Neural cell (in vitro differentiated cells): ENCODE measurements around the gene ARHGDIB. TPM values are rescaled to one million over a fixed set of nuclear protein-coding genes. Genes with fewer than 3 reads are reported as not detected.

Experiments
- H2AFZ ChIP-seq: fragments of 200-600, 300-800 bp; sonication (generic), shearing (Covaris generic); 2 replicates; pipeline ENCODE4 v1.6.0; 2014; ENCODE audit warnings: low read depth, mild to moderate bottlenecking, antibody characterized with exemption, low read length, moderate library complexity
- H3F3A ChIP-seq: fragments of 200-600 bp; shearing (Covaris generic); 2 replicates; pipeline ENCODE4 v1.6.1; 2016; ENCODE audit warnings: mild to moderate bottlenecking, moderate library complexity, mixed read lengths, antibody characterized with exemption, low read length; ENCODE audit not compliant: insufficient read depth, poor library complexity, severe bottlenecking
- H3K27ac ChIP-seq: fragments of 200-600, 300-800 bp; sonication (generic), shearing (Covaris generic); 2 replicates; pipeline ENCODE4 v1.5.1; 2014; ENCODE audit warnings: mild to moderate bottlenecking, low read length, moderate library complexity
- H3K27me3 ChIP-seq: fragments of 300-800, 200-600 bp; sonication (generic), shearing (Covaris generic); 2 replicates; pipeline ENCODE4 v1.6.0; 2014; ENCODE audit warnings: mild to moderate bottlenecking, low read depth, low read length, moderate library complexity; ENCODE audit not compliant: insufficient read depth
- H3K36me3 ChIP-seq: fragments of 300-800, 200-600 bp; sonication (generic), shearing (Covaris generic); 2 replicates; pipeline ENCODE4 v1.5.1; 2014; ENCODE audit warnings: mild to moderate bottlenecking, antibody characterized with exemption, low read length, moderate library complexity; ENCODE audit not compliant: insufficient read depth
- H3K4me2 ChIP-seq: fragments of 300-800, 200-600 bp; sonication (generic), shearing (Covaris generic); 2 replicates; pipeline ENCODE4 v1.6.0; 2014; ENCODE audit warnings: mild to moderate bottlenecking, low read length
- H3K4me3 ChIP-seq: fragments of 300-800, 200-600 bp; sonication (generic), shearing (Covaris generic); 2 replicates; pipeline ENCODE4 v1.5.1; 2014; ENCODE audit warnings: mild to moderate bottlenecking, low read length, moderate library complexity
- H3K79me2 ChIP-seq: fragments of 200-600 bp; shearing (Covaris generic); replicated peaks from 2 replicates; pipeline ENCODE4 v1.6.0; 2014; ENCODE audit warnings: mild to moderate bottlenecking, low read length, moderate library complexity; ENCODE audit not compliant: insufficient read depth
- H3K9ac ChIP-seq: fragments of 300-800, 200-600 bp; sonication (generic), shearing (Covaris generic); 2 replicates; pipeline ENCODE4 v1.6.1; 2016; ENCODE audit warnings: mild to moderate bottlenecking, low read length, mixed read lengths
- H3K9me2 ChIP-seq: fragments of 200-600 bp; shearing (Covaris generic); 2 replicates; pipeline ENCODE4 v1.6.1; 2016; ENCODE audit warnings: mild to moderate bottlenecking, low read length, mixed read lengths; ENCODE audit not compliant: insufficient read depth
- H3K9me3 ChIP-seq: fragments of 200-600, 300-800 bp; sonication (generic), shearing (Covaris generic); 2 replicates; pipeline ENCODE4 v1.6.1; 2016; ENCODE audit warnings: mild to moderate bottlenecking, mixed run types, low read length, moderate library complexity, mixed read lengths
- H4K20me1 ChIP-seq: fragments of 200-600 bp; shearing (Covaris generic); 2 replicates; pipeline ENCODE4 v1.6.1; 2016; ENCODE audit warnings: mild to moderate bottlenecking, mixed run types; ENCODE audit not compliant: insufficient read depth
- CTCF ChIP-seq: fragments of 450-650 bp; IDR thresholded peaks from 2 replicates; pipeline ENCODE4 v1.5.1; 2014; ENCODE audit warnings: antibody characterized with exemption, mild to moderate bottlenecking, moderate library complexity; ENCODE audit not compliant: poor library complexity, severe bottlenecking
- EP300 ChIP-seq: fragments of 450-650 bp; conservative IDR thresholded peaks from 2 replicates; pipeline ENCODE4 v1.6.1; 2014; ENCODE audit warnings: antibody characterized with exemption, mild to moderate bottlenecking, moderate library complexity; ENCODE audit not compliant: poor library complexity, severe bottlenecking
- EZH2 ChIP-seq: fragments of 200-600, 300-800 bp; shearing (Covaris generic), sonication (generic); IDR thresholded peaks from 2 replicates; pipeline ENCODE4 v1.6.1; 2014; ENCODE audit warnings: antibody characterized with exemption, low read length, borderline replicate concordance, mild to moderate bottlenecking; ENCODE audit not compliant: insufficient read depth, poor library complexity, severe bottlenecking
- MXI1 ChIP-seq: fragments of 450-650 bp; conservative IDR thresholded peaks from 2 replicates; pipeline ENCODE4 v1.6.1; 2014; ENCODE audit warnings: antibody characterized with exemption, mild to moderate bottlenecking; ENCODE audit not compliant: poor library complexity, severe bottlenecking
- POLR2AphosphoS5 ChIP-seq: IDR thresholded peaks from 2 replicates; pipeline ENCODE4 v1.6.1; 2012
- RAD21 ChIP-seq: fragments of 450-650 bp; conservative IDR thresholded peaks from 2 replicates; pipeline ENCODE4 v1.6.1; 2014; ENCODE audit warnings: antibody characterized with exemption, mild to moderate bottlenecking, moderate library complexity
- REST ChIP-seq: IDR thresholded peaks from 2 replicates; pipeline ENCODE4 v1.6.1; 2012; ENCODE audit warnings: borderline replicate concordance
- SMC3 ChIP-seq: fragments of 450-650 bp; conservative IDR thresholded peaks from 2 replicates; pipeline ENCODE4 v1.6.1; 2014; ENCODE audit warnings: antibody characterized with exemption, mild to moderate bottlenecking, moderate library complexity; ENCODE audit not compliant: poor library complexity
- TAF1 ChIP-seq: IDR thresholded peaks from 2 replicates; pipeline ENCODE4 v1.6.1; 2012; ENCODE audit warnings: low read depth
- polyA plus RNA-seq: library from polyadenylated mRNA; depleted of rRNA; stranded (reverse); fragments of >200 nt; gene quantifications from 2 replicates; pipeline ENCODE4 v1.2.3, GENCODE V29; 2014

ARHGDIB gene
- polyA plus RNA-seq, 1 donor from 2014 or later, result 7.7 TPM

DNA sequence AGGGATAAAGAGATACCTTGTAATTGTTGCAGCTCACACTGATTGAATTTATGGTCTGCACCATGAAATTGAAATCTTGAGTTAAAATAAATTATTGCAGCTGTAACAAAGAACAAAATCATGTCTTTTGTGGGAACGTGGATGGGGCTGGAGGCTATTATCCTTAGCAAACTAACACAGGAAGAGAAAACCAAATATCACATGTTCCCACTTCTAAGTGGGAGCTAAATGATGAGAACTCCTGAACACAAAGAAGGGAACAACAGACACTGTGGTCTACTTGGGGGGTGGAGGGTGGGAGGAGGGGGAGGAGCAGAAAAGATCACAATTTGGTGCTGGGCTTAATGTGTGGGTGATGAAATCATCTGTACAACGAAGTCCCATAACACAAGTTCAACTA lies 45.7 kb downstream of the ARHGDIB start:
- no peak overlapping the region for H3K27ac ChIP-seq
- no peak overlapping the region for H3K4me2 ChIP-seq
- no peaks in the 10 kb centered on the region for H4K20me1 ChIP-seq
- no peaks in the 10 kb centered on the region for H3K79me2 ChIP-seq
- H3F3A ChIP-seq, result no peaks in the 10 kb centered on the region
- TF ChIP-seq MXI1, result no peak
- H3K9me3 ChIP-seq, result no peaks in the 10 kb centered on the region
- H3K9ac ChIP-seq, result no peak overlapping the region
- H2AFZ ChIP-seq, result no peak overlapping the region
- no peak overlapping the region for H3K4me3 ChIP-seq
- no peaks in the 10 kb centered on the region for H3K27me3 ChIP-seq
- no peaks in the 10 kb centered on the region for H3K36me3 ChIP-seq
- H3K9me2 ChIP-seq, result no peaks in the 10 kb centered on the region

- no peak overlapping the region for H3K9ac ChIP-seq
- no peak for TF ChIP-seq EP300
- no peak for TF ChIP-seq SMC3
- TF ChIP-seq REST, result no peak
- no peak for TF ChIP-seq POLR2AphosphoS5
- TF ChIP-seq CTCF, result no peak
- TF ChIP-seq EZH2, result no peak
- no peak for TF ChIP-seq MXI1
- no peak for TF ChIP-seq RAD21
- TF ChIP-seq TAF1, result no peak
- no peak overlapping the region for H3K4me2 ChIP-seq
- H3K9me2 ChIP-seq, result no peaks in the 10 kb centered on the region
- no peaks in the 10 kb centered on the region for H3K36me3 ChIP-seq
- H3K4me3 ChIP-seq, result no peak overlapping the region
- no peaks in the 10 kb centered on the region for H3K79me2 ChIP-seq
- H3K27ac ChIP-seq, result no peak overlapping the region
- H4K20me1 ChIP-seq, result no peaks in the 10 kb centered on the region
- H2AFZ ChIP-seq, result no peak overlapping the region
- H3F3A ChIP-seq, result no peaks in the 10 kb centered on the region
- no peaks in the 10 kb centered on the region for H3K27me3 ChIP-seq
- H3K9me3 ChIP-seq, result no peaks in the 10 kb centered on the region
Observed at GRCh38 chr12:14913381-14913781, 48.0 kb downstream of the ARHGDIB start.

- Histone ChIP-seq H3K4me3 (no peak overlapping the region), H3K79me2 (no peaks in the 10 kb centered on the region), H3K27me3 (no peaks in the 10 kb centered on the region), H3K4me2 (no peak overlapping the region), H3K9ac (no peak overlapping the region), H3K9me2 (no peaks in the 10 kb centered on the region), H3F3A (no peaks in the 10 kb centered on the region), H2AFZ (no peak overlapping the region), H3K9me3 (no peaks in the 10 kb centered on the region), H3K27ac (no peak overlapping the region), H4K20me1 (no peaks in the 10 kb centered on the region), H3K36me3 (no peaks in the 10 kb centered on the region)
- TF ChIP-seq MXI1 (no peak), CTCF (no peak), POLR2AphosphoS5 (no peak), REST (no peak), TAF1 (no peak), EZH2 (no peak), EP300 (no peak), RAD21 (no peak)
Observed at GRCh38 chr12:14911131-14911530, 50.3 kb downstream of the ARHGDIB start.
